K562 (cell line): ENCODE data around the gene CARMIL3. TPM values are rescaled to one million over a fixed set of nuclear protein-coding genes. Genes with fewer than 3 reads are reported as not detected.

Experiments used
- ATAC-seq: fragments of 200-7000 bp; cut with Tn5 transposase; 3 replicates; pipeline ENCODE4 v1.9.1; 2020; ENCODE audit warnings: moderate library complexity
- BruUV-seq: library from RNA; stranded (reverse); fragments of 400-500 nt; replicated peaks from 2 replicates; lab custom pipeline; 2021; lab: Mats Ljungman, UMichigan
- CTCF ChIA-PET: fragments of 300-600 bp; formaldehyde crosslinking; extraction: SDS; loops from one replicate; lab custom pipeline; 2021; ENCODE audit warnings: low intra/inter-chr PET ratio; lab: Yijun Ruan, JAX
- POLR2A ChIA-PET: fragments of 300-600, 350-650 bp; sonication (Branson Sonifier 250); formaldehyde crosslinking; extraction: SDS; loops from one replicate; lab custom pipeline; 2021; ENCODE audit warnings: antibody characterized with exemption, inconsistent platforms; lab: Yijun Ruan, JAX
- DNase-seq, 4 experiments: peaks; one replicate each; pipeline versions ENCODE4 v3.0.0 to v3.0.0-alpha.2; 2011 to 2018; ENCODE audit warnings: low spot score in 3 of 4, mixed read lengths in 3 of 4; ENCODE audit errors: extremely low read depth in 1 of 4
- FAIRE-seq: peaks from 2 replicates; lab custom pipeline; 2011; peaks lifted over from hg19 to GRCh38; lab: Jason Lieb, UNC
- H2AFZ ChIP-seq: 2 replicates; pipeline ENCODE4 v1.6.0; 2011; ENCODE audit warnings: low read depth, low read length, control low read depth, inconsistent platforms
- H3K27ac ChIP-seq: fragments of 200-600 bp; 3 replicates; pipeline ENCODE4 v1.8.0; 2011; ENCODE audit warnings: low read depth, mild to moderate bottlenecking, control low read depth, inconsistent platforms, low read length, moderate library complexity, mixed read lengths; ENCODE audit errors: extremely low read depth
- H3K27me3 ChIP-seq, 2 experiments: fragments of 300-600 bp in 1 of 2; 2 replicates in 1 of 2; 3 replicates in 1 of 2; pipeline versions ENCODE4 v1.6.0 to v1.8.0; 2011; ENCODE audit warnings: inconsistent platforms in 2 of 2, low read length in 2 of 2, mild to moderate bottlenecking in 1 of 2, mixed read lengths in 1 of 2, moderate library complexity in 1 of 2; ENCODE audit not compliant: control insufficient read depth in 2 of 2, insufficient read depth in 2 of 2
- H3K36me3 ChIP-seq: fragments of 300-600 bp; 3 replicates; pipeline ENCODE4 v1.8.0; 2011; ENCODE audit warnings: mild to moderate bottlenecking, low read length, inconsistent platforms; ENCODE audit not compliant: control insufficient read depth, insufficient read depth
- H3K4me1 ChIP-seq, 2 experiments: fragments of 200-600 bp in 1 of 2; replicated peaks in 1 of 2; 2 replicates in 1 of 2; 3 replicates in 1 of 2; pipeline versions ENCODE4 v1.5.1 to v1.8.0; 2011; ENCODE audit warnings: inconsistent platforms in 2 of 2, low read length in 2 of 2, mild to moderate bottlenecking in 1 of 2, mixed read lengths in 1 of 2, moderate library complexity in 1 of 2; ENCODE audit not compliant: control insufficient read depth in 2 of 2, insufficient read depth in 2 of 2
- H3K4me2 ChIP-seq: 2 replicates; pipeline ENCODE4 v1.6.1; 2011; ENCODE audit warnings: low read length, control low read depth, inconsistent platforms, mixed read lengths; ENCODE audit not compliant: insufficient read depth
- H3K4me3 ChIP-seq: fragments of 200-600 bp; sonication (generic), shearing (Covaris generic); 2 replicates; pipeline ENCODE4 v1.5.1; 2016; ENCODE audit warnings: control low read depth, inconsistent platforms
- H3K79me2 ChIP-seq: fragments of 200-600 bp; 3 replicates; pipeline ENCODE4 v1.8.0; 2011; ENCODE audit warnings: low read length, inconsistent platforms; ENCODE audit not compliant: control insufficient read depth, insufficient read depth
- H3K9ac ChIP-seq, 2 experiments: 2 replicates each; pipeline versions ENCODE4 v1.6.0 to v1.6.1; 2011; ENCODE audit warnings: low read depth in 2 of 2, low read length in 2 of 2, control low read depth in 1 of 2, inconsistent platforms in 1 of 2, mild to moderate bottlenecking in 1 of 2, mixed read lengths in 1 of 2; ENCODE audit not compliant: insufficient read depth in 1 of 2
- H3K9me1 ChIP-seq: one replicate; pipeline ENCODE4 v1.6.0; 2011; ENCODE audit warnings: inconsistent platforms, mild to moderate bottlenecking, low read length, moderate library complexity; ENCODE audit not compliant: control insufficient read depth, insufficient read depth
- H3K9me3 ChIP-seq: replicated peaks from 2 replicates; pipeline ENCODE4 v1.5.1; 2011; ENCODE audit warnings: low read depth, low read length, inconsistent platforms; ENCODE audit not compliant: control insufficient read depth, insufficient read depth
- H4K20me1 ChIP-seq: replicated peaks from 2 replicates; pipeline ENCODE4 v1.6.1; 2011; ENCODE audit warnings: low read length, inconsistent platforms, mixed read lengths; ENCODE audit not compliant: control insufficient read depth, insufficient read depth
- ARID2 ChIP-seq: fragments of 450-650 bp; IDR thresholded peaks from 2 replicates; pipeline ENCODE4 v1.6.1; 2017; ENCODE audit warnings: antibody characterized with exemption, mild to moderate bottlenecking
- CC2D1A ChIP-seq: fragments of 450-650 bp; IDR thresholded peaks from 2 replicates; pipeline ENCODE4 v1.6.1; 2017; ENCODE audit warnings: mild to moderate bottlenecking
- CTCF ChIP-seq, 3 experiments: IDR thresholded peaks in 2 of 3; conservative IDR thresholded peaks in 1 of 3; 2 replicates each; pipeline ENCODE4 v1.5.1; 2011 to 2012; ENCODE audit warnings: low read length in 3 of 3, mild to moderate bottlenecking in 3 of 3, control low read depth in 2 of 3, improper control_type of control experiment in 1 of 3, inconsistent platforms in 1 of 3, low read depth in 1 of 3, mixed read lengths in 1 of 3, moderate library complexity in 1 of 3; ENCODE audit not compliant: insufficient read depth in 2 of 3
- KHSRP ChIP-seq: fragments of 450-650 bp; IDR thresholded peaks from 2 replicates; pipeline ENCODE4 v1.6.1; 2017
- REST ChIP-seq, 2 experiments: fragments of 450-650 bp; formaldehyde crosslinking in 1 of 2; IDR thresholded peaks; 2 replicates each; pipeline versions ENCODE4 v1.4.0 to v1.6.1; 2014 to 2020; ENCODE audit warnings: mild to moderate bottlenecking in 2 of 2, borderline replicate concordance in 1 of 2, low read depth in 1 of 2
- SMARCB1 ChIP-seq: IDR thresholded peaks from 2 replicates; pipeline ENCODE4 v1.6.1; 2011; ENCODE audit warnings: improper control_type of control experiment, low read depth; ENCODE audit not compliant: insufficient read length
- SMC3 ChIP-seq: conservative IDR thresholded peaks from 2 replicates; pipeline ENCODE4 v1.6.1; 2011; ENCODE audit warnings: low read depth, low read length, improper control_type of control experiment; ENCODE audit not compliant: insufficient read depth
- SOX6 ChIP-seq: fragments of 450-650 bp; IDR thresholded peaks from 2 replicates; pipeline ENCODE4 v1.6.1; 2014; ENCODE audit warnings: mild to moderate bottlenecking
- TAF9B ChIP-seq: fragments of 450-650 bp; IDR thresholded peaks from 2 replicates; pipeline ENCODE4 v1.6.1; 2018; ENCODE audit warnings: mild to moderate bottlenecking; ENCODE audit not compliant: partially characterized antibody
- ZC3H4 ChIP-seq: sonication (generic); formaldehyde crosslinking; IDR thresholded peaks from 2 replicates; pipeline ENCODE4 v1.9.0; 2021; ENCODE audit warnings: missing genetic modification reagents, borderline replicate concordance
- WGBS: fragments of 100-300 bp; shearing (Covaris generic); methylation state at CpG from one replicate; pipeline ENCODE4 v1.1.6; 2016; ENCODE audit warnings: low coverage, mixed read lengths; ENCODE audit not compliant: insufficient coverage; ENCODE audit errors: missing lambda C conversion rate; 5-methylcytosine and 5-hydroxymethylcytosine counted together
- in situ Hi-C: fragments of 300-500 bp; cut with MboI; formaldehyde crosslinking; loops from 4 replicates; pipeline ENCODE4 v1.15.0; 2018; ENCODE audit warnings: inconsistent platforms, mixed read lengths
- intact Hi-C: fragments of 100-400 bp; cut with micrococcal nuclease; formaldehyde crosslinking; loops from 2 replicates; pipeline ENCODE4 v1.14.2; 2022
- polyA plus RNA-seq, 8 experiments: library from polyadenylated mRNA; depleted of rRNA in 4 of 8; stranded (reverse) in 5 of 8; unstranded in 3 of 8; fragments of >200 nt; fragmentation: Nextera tagmentation in 2 of 8; fragmentation: Illumina TruSeq in 1 of 8; extraction: Ambion mirVana in 2 of 8; extraction: Trizol in 1 of 8; gene quantifications; 2 replicates each; pipeline versions ENCODE4 v1.2.1 to v1.2.3, GENCODE V29; 2011 to 2014; ENCODE audit warnings: inconsistent platforms in 1 of 8, missing spikeins in 1 of 8
- total RNA-seq, 7 experiments: library from RNA; depleted of rRNA in 6 of 7; stranded (reverse); fragments of >200 nt in 6 of 7; fragmentation: Illumina TruSeq in 2 of 7; extraction: Trizol in 2 of 7; gene quantifications; 2 replicates each; pipeline versions ENCODE4 v1.2.1 to v1.2.3, GENCODE V29; 2011 to 2021; ENCODE audit warnings: low replicate concordance in 1 of 7

The CARMIL3 gene
- total and polyA plus RNA-seq, 9 of the 15 experiments (the other 6 are each of a cell fraction or from before 2014, with no cell fraction given), result 0.01 to 0.11 (median 0.05) TPM; not detected in 5

- peak; percentile 92 for FAIRE-seq
- POLR2A ChIA-PET, result no interaction called here
- CTCF ChIA-PET, result interaction anchor here (0.7 to 2.0 kb wide), 8 partner anchors 44 to 423 kb away, joined by 3 to 6 read pairs (median 4); no protein-coding TSS in a partner anchor
- no peaks in the 10 kb centered on the region for H3K79me2 ChIP-seq
- in situ Hi-C loops (loop anchor here (5.0 to 10.0 kb wide), 3 partner anchors 37 to 281 kb away; partner anchors contain the start of genes DHRS1 and NOP9), intact Hi-C loops (loop anchor here (10.0 kb wide), 1 partner anchor 81 kb away; the partner anchor contains the start of gene PCK2)
- H3K27ac ChIP-seq, result no peak overlapping the region
- H2AFZ ChIP-seq, result no peak overlapping the region
- peak; percentile 83 for ATAC-seq
- no peaks in the 10 kb centered on the region for H3K9me1 ChIP-seq
- no peak overlapping the region for H3K4me3 ChIP-seq
- H3K4me1 ChIP-seq, result no peaks in the 10 kb centered on the region; a peak in 1 of 5 replicates
- BruUV-seq, result no TSS peak
- peak; percentile 59 to 69 (median 60) for DNase-seq
- H3K4me2 ChIP-seq, result no peak overlapping the region
- H4K20me1 ChIP-seq, result no peaks in the 10 kb centered on the region
- H3K9ac ChIP-seq, result no peak overlapping the region
- no peaks in the 10 kb centered on the region for H3K36me3 ChIP-seq
- 27% methylated on average over 12 of the region's 12 CpGs for WGBS
- H3K27me3 ChIP-seq, result no peaks in the 10 kb centered on the region
- peaks cover 4% of the 10 kb centered on the region; the same call in 1 of the 2 replicates for H3K9me3 ChIP-seq
- TF ChIP-seq SMARCB1 (no peak), CC2D1A (peak; percentile 55; the same call in 1 of the 2 replicates), CTCF (IDR thresholded peaks at IDR 0.05 in 2 of 3, conservative IDR thresholded peaks at IDR 0.05 in 1 of 3; ENCODE audit: insufficient read depth in 2 of 3, low read depth in 1 of 3, low read length in 3 of 3) (peak; percentile 65 to 83 (median 66)), SOX6 (0 out of 2 replicates have a peak, but pooled peaks have one; percentile 11), SMC3 (peak; percentile 53; the same call in 1 of the 2 replicates), TAF9B (no peak), ZC3H4 (CRISPR knock-in tag) (no peak), REST (IDR thresholded peaks at IDR 0.05; ENCODE audit: borderline replicate concordance) (peak; percentile 67; the same call in 1 of the 2 replicates), REST (CRISPR knock-in tag; IDR thresholded peaks at IDR 0.05; ENCODE audit: low read depth) (no peak), KHSRP (no peak), ARID2 (peak; percentile 69; the same call in 1 of the 2 replicates)
Observed at GRCh38 chr14:24013654-24014514, 37.9 kb upstream of the CARMIL3 start.
